ENCODE measurements around the gene R3HDM4. TPM values are rescaled to one million over a fixed set of nuclear protein-coding genes. Genes with fewer than 3 reads are reported as not detected.
A peak's percentile ranks its signal among the peaks of the same experiment; 100 is the strongest.

The R3HDM4 gene
- total RNA-seq, 1 donor from 2014 or later, result 46.0 TPM

- no peak for DNase-seq
- intact Hi-C loops (cut with DNase I), result no loop called here
- no peak overlapping the region for H3K27ac ChIP-seq
These were observed 43.9 kb upstream of the R3HDM4 start for GRCh38 chr19:956766-957440.

GRCh38 chr19:955803-956765 lies 43.1 kb upstream of the R3HDM4 start:
- Histone ChIP-seq H3K9me3 (no peaks in the 10 kb centered on the region), H3K27me3 (ENCODE audit: low read depth) (no peaks in the 10 kb centered on the region), H3K4me1 (peaks cover 25% of the 10 kb centered on the region), H3K4me3 (no peak overlapping the region), H3K36me3 (peaks cover 4% of the 10 kb centered on the region), H3K27ac (no peak overlapping the region)
- no peak for TF ChIP-seq CTCF (IDR thresholded peaks at IDR 0.05)
- ATAC-seq (peak in 1 of 2 donors; percentile 51), DNase-seq (no peak)
- intact Hi-C loops (cut with DNase I), result no loop called here

More at GRCh38 chr19:956766-957440, 43.9 kb upstream of the R3HDM4 start:
- TF ChIP-seq CTCF (IDR thresholded peaks at IDR 0.05), result no peak
- Histone ChIP-seq H3K36me3 (peaks cover 6% of the 10 kb centered on the region), H3K27me3 (ENCODE audit: low read depth) (no peaks in the 10 kb centered on the region), H3K4me1 (peaks cover 27% of the 10 kb centered on the region), H3K9me3 (no peaks in the 10 kb centered on the region), H3K4me3 (no peak overlapping the region)
- peak in 1 of 2 donors; percentile 17 for ATAC-seq

GRCh38 chr19:954672-955494 lies 41.9 kb upstream of the R3HDM4 start:
- Histone ChIP-seq H3K27ac (no peak overlapping the region), H3K36me3 (no peaks in the 10 kb centered on the region), H3K9me3 (no peaks in the 10 kb centered on the region), H3K4me1 (peaks cover 25% of the 10 kb centered on the region), H3K27me3 (ENCODE audit: low read depth) (no peaks in the 10 kb centered on the region), H3K4me3 (no peak overlapping the region)
- ATAC-seq (no peak), DNase-seq (no peak)
- no peak for TF ChIP-seq CTCF (IDR thresholded peaks at IDR 0.05)
- intact Hi-C loops (cut with DNase I), result no loop called here

GRCh38 chr19:954272-954671 lies 41.3 kb upstream of the R3HDM4 start:
- peaks cover 25% of the 10 kb centered on the region for H3K4me1 ChIP-seq
- no peak for TF ChIP-seq CTCF (IDR thresholded peaks at IDR 0.05)
- intact Hi-C loops (cut with DNase I), result no loop called here
- no peaks in the 10 kb centered on the region for H3K9me3 ChIP-seq
- ATAC-seq (no peak), DNase-seq (no peak)
- no peak overlapping the region for H3K4me3 ChIP-seq
- H3K27me3 ChIP-seq (ENCODE audit: low read depth), result no peaks in the 10 kb centered on the region
- H3K36me3 ChIP-seq, result no peaks in the 10 kb centered on the region
- H3K27ac ChIP-seq, result no peak overlapping the region

Data from lower lobe of right lung (tissue), 2 donors.